Measurements from ENCODE around the gene SNX5.

The SNX5 gene

DNA sequence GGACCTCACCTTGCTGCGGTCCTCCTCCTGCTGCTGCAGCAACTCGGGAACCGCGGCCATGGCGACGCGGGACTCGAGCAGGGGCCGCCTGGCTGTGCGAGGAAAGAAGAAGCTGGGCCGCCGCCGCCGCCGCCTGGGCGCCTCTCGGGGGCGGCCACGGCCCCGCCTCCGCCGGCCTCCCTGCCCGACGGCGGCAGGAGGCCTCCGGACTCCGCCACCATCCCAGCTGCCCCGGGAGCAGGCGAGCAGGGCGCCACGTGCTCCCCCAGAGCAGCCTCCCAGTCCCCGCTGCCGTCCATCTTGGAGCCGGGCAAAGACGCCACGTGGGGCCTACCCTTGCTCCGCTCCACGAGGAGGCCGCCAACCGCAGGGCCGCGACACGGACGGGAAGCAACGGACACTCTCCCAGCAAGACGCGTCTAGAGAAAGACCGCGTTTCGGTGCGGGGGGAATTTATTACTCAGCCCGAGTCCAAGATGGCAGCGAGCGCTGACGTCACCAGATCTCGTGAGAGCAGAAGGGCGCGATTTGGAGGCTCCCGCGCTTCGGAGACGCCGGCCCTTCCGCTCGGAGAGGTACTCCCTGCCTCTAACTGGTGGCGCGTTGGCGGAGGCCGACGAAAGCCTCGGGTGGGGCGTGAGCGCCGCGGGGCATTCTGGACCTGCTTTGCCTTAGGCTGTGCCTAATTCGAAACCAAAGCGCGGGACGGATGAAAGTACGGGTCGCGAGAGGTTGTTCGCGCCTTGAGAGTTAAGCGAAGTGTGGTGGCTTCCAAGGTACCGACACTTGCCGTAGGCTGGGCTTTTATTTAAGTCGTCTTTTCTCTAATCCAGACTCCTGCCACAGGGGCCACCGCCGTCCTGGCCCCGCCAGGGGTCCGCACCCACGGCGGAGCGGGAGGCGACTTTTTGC lies at the start of gene SNX5, which contains the start of gene MGME1:
Gene SNX5, minus strand, starts transcription at position 429 of the 912 bp plus-strand sequence. Its CDS starts 369 bp downstream, at position 60.
Gene MGME1, plus strand, starts transcription at position 653 of the 912 bp plus-strand sequence. CDS start 842 bp downstream, outside the sequence.
- no peak for TF ChIP-seq Cebpa-rat (IDR thresholded peaks at IDR 0.05)
- Histone ChIP-seq H3K4me3 (peak within 1 kb of the TSS; percentile 87 to 99 (median 96)), H3K9me3 (replicated peaks in 1 of 11) (no peaks in the 10 kb centered on the region), H3K27ac (peak within 1 kb of the TSS; percentile 95 to 100 (median 99)), H3K27me3 (no peaks in the 10 kb centered on the region), H4K20me1 (peaks cover 3 to 47% (median 38%) of the 10 kb centered on the region in 11 experiments; a peak in 20 of 22 replicates), H3K4me2 (peak within 1 kb of the TSS; percentile 97 to 99 (median 98)), H3K36me3 (peaks cover 0 to 44% (median 28%) of the 10 kb centered on the region in 11 experiments; a peak in 16 of 22 replicates), H3K4me1 (peaks cover 43 to 55% (median 49%) of the 10 kb centered on the region in 10 experiments), H3K9ac (peak within 1 kb of the TSS; percentile 97 to 100 (median 99))

DNA sequence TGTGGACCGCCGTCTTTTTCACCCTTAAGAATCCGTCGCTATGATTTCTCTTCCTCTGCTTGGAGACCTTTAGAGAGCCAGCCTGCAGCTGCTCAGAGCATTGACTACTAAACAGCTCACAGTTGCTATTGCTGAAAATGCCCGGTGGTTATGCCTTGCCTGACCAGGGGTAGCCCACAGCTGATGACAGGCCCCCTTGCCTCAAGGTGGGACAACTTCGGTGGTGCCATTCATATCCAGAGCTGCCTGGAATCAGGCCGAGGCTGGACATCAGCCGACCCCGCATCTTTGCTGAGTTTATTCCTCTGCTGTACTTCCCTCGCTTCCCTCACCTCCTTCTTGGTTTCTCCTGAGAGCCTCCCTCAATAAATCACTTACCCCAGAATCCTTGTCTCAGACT lies 49.5 kb upstream of the SNX5 start:
- Histone ChIP-seq H3K27me3 (no peaks in the 10 kb centered on the region), H3K9ac (no peak overlapping the region), H3K9me3 (replicated peaks in 1 of 11) (peaks cover 0 to 24% (median 8%) of the 10 kb centered on the region in 11 experiments; a peak in 15 of 22 replicates), H3K27ac (no peak overlapping the region), H3K36me3 (no peaks in the 10 kb centered on the region), H3K4me1 (no peaks in the 10 kb centered on the region), H3K4me2 (no peak overlapping the region), H3K4me3 (no peak overlapping the region), H4K20me1 (no peaks in the 10 kb centered on the region)
- TF ChIP-seq Cebpa-rat (IDR thresholded peaks at IDR 0.05), result no peak

GRCh38 chr20:18016772-18017171 lies 48.2 kb upstream of the SNX5 start:
- Histone ChIP-seq H3K9me3 (replicated peaks in 1 of 11) (peaks cover 0 to 12% (median 0%) of the 10 kb centered on the region in 11 experiments; a peak in 5 of 22 replicates), H3K27me3 (no peaks in the 10 kb centered on the region), H3K9ac (no peak overlapping the region), H3K4me2 (no peak overlapping the region), H4K20me1 (no peaks in the 10 kb centered on the region), H3K36me3 (no peaks in the 10 kb centered on the region), H3K4me1 (no peaks in the 10 kb centered on the region), H3K27ac (no peak overlapping the region), H3K4me3 (no peak overlapping the region)
- TF ChIP-seq Cebpa-rat (IDR thresholded peaks at IDR 0.05), result no peak

DNA sequence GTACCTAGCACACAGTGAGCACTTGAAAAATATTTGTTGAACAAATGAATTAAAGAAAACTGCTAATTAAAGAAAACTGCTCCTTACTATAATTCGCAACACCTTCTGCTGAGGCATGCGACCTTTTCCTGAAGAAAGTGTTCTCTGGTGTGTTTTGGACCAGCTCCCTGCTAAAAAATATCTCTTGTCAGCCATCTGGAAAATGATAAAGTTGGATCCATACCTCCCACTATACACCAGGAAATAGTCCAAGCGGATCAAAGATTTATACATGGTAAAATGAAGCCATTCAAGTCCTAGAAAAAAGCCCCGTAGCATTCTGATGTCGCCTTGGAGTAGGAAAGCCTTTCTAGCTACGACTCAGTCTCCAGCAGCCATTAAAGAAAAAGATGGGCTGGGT lies 45.8 kb upstream of the SNX5 start:
- H4K20me1 ChIP-seq, result no peaks in the 10 kb centered on the region
- no peak overlapping the region for H3K27ac ChIP-seq
- H3K4me1 ChIP-seq, result no peaks in the 10 kb centered on the region
- no peaks in the 10 kb centered on the region for H3K9me3 ChIP-seq (replicated peaks in 1 of 11)
- no peak overlapping the region for H3K9ac ChIP-seq
- H3K4me2 ChIP-seq, result no peak overlapping the region
- no peaks in the 10 kb centered on the region for H3K27me3 ChIP-seq
- H3K4me3 ChIP-seq, result no peak overlapping the region
- H3K36me3 ChIP-seq, result no peaks in the 10 kb centered on the region
- no peak for TF ChIP-seq Cebpa-rat (IDR thresholded peaks at IDR 0.05)

- H3K9ac ChIP-seq, result no peak overlapping the region
- H3K4me2 ChIP-seq, result no peak overlapping the region
- H3K9me3 ChIP-seq (replicated peaks in 1 of 11), result no peaks in the 10 kb centered on the region
- TF ChIP-seq Cebpa-rat (IDR thresholded peaks at IDR 0.05), result no peak
- H4K20me1 ChIP-seq, result no peaks in the 10 kb centered on the region
- no peak overlapping the region for H3K27ac ChIP-seq
- H3K27me3 ChIP-seq, result no peaks in the 10 kb centered on the region
- H3K4me3 ChIP-seq, result no peak overlapping the region
- no peaks in the 10 kb centered on the region for H3K36me3 ChIP-seq
- no peaks in the 10 kb centered on the region for H3K4me1 ChIP-seq
Measured at GRCh38 chr20:18012901-18013300, 44.3 kb upstream of the SNX5 start.

- Histone ChIP-seq H3K27ac (no peak overlapping the region), H3K27me3 (no peaks in the 10 kb centered on the region), H3K9ac (no peak overlapping the region), H3K4me3 (no peak overlapping the region), H3K4me1 (no peaks in the 10 kb centered on the region), H3K4me2 (no peak overlapping the region), H3K9me3 (replicated peaks in 1 of 11) (no peaks in the 10 kb centered on the region), H4K20me1 (no peaks in the 10 kb centered on the region), H3K36me3 (no peaks in the 10 kb centered on the region)
- TF ChIP-seq Cebpa-rat (IDR thresholded peaks at IDR 0.05), result no peak
Measured at GRCh38 chr20:18011951-18012645, 43.5 kb upstream of the SNX5 start.

DNA sequence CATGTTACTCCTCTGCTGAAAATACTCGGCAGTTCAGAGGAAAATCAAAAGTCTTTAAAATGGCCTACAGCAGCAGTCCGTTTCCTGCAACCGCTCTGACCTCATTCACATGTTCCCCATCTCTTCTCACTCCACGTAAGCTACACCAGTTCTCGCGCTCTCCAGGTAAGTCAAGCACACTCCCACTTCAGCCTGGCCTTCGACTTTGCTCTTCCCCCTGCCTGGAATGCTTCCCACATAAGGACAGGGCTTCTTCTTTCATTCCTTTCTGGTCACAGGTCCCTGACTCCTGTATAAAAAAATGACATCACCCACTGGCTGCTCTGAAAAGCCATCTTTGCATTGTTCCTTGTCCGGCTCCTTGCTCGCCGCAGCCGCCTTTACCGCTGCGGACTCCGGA lies 42.9 kb upstream of the SNX5 start:
- Histone ChIP-seq H3K9me3 (replicated peaks in 1 of 11) (no peaks in the 10 kb centered on the region), H3K36me3 (no peaks in the 10 kb centered on the region), H3K4me1 (no peaks in the 10 kb centered on the region), H3K27ac (no peak overlapping the region), H4K20me1 (no peaks in the 10 kb centered on the region), H3K27me3 (no peaks in the 10 kb centered on the region), H3K9ac (no peak overlapping the region), H3K4me2 (no peak overlapping the region), H3K4me3 (no peak overlapping the region)
- no peak for TF ChIP-seq Cebpa-rat (IDR thresholded peaks at IDR 0.05)

DNA sequence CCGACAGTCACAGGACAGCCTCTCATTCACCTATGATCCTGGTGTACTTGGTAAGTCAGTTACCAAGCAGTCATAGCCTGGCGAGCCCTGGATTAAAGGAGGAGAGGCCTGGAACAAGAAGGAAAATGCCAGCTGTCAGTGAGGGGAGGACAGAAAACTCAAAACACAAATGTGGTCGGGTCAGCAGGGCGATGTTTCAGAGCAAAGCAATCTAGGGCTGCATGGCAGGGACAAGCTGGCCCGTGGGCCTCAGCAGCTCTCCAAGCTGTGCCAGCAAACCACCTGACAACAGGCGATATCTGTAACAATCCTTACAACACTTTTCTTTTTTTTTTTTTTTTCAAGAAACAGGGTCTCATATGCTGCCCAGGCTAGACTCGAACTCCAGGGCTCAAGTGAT lies 40.5 kb upstream of the SNX5 start:
- no peaks in the 10 kb centered on the region for H4K20me1 ChIP-seq
- no peak overlapping the region for H3K9ac ChIP-seq
- H3K4me1 ChIP-seq, result peaks cover 0 to 11% (median 2%) of the 10 kb centered on the region in 10 experiments; a peak in 4 of 20 replicates
- H3K4me3 ChIP-seq, result no peak overlapping the region
- H3K36me3 ChIP-seq, result no peaks in the 10 kb centered on the region
- TF ChIP-seq Cebpa-rat (IDR thresholded peaks at IDR 0.05), result no peak
- H3K4me2 ChIP-seq, result no peak overlapping the region
- no peaks in the 10 kb centered on the region for H3K27me3 ChIP-seq
- no peak overlapping the region for H3K27ac ChIP-seq
- no peaks in the 10 kb centered on the region for H3K9me3 ChIP-seq (replicated peaks in 1 of 11)

DNA sequence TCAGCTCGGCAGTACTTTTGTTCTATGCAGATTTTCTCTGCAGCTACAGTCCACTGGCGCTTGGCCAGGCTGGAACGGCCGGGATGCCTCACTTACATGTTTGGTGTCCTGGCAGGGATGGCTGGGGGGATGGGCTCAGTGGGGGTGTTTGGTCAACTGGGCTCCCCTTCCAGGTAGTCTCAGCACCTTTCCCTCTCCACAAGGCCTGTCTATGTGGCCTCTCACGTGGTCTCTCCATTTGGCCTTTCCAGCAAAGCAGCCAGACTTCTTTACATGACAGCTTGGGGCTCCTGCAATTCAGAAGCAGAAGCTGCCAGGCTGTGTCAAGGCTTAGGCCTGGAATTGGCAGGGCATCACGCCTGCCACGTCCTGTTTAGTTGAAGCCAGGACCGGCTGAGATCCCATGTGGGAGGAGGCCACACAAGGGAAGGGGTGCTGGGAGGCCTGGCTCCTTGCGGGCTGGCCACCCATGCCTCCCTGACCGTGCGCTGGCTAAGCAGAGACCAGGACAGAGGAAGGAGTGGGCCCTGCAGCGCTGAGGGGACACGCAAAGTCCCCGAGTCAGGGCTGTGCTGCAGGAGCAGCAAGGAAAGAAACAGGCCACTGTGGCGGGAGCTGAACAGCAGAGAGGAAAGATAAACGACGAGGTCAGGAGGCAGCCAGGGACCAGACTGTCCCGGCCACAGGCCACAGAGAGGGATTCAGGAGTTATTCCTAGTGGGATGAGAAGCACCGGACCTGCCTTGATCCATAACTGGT lies 39.1 kb upstream of the SNX5 start:
- no peaks in the 10 kb centered on the region for H3K9me3 ChIP-seq (replicated peaks in 1 of 11)
- no peak overlapping the region for H3K27ac ChIP-seq
- peaks cover 0 to 21% (median 8%) of the 10 kb centered on the region in 10 experiments; a peak in 11 of 20 replicates for H3K4me1 ChIP-seq
- TF ChIP-seq Cebpa-rat (IDR thresholded peaks at IDR 0.05), result no peak
- H3K4me2 ChIP-seq, result no peak overlapping the region
- no peaks in the 10 kb centered on the region for H3K36me3 ChIP-seq
- no peaks in the 10 kb centered on the region for H4K20me1 ChIP-seq
- H3K9ac ChIP-seq, result no peak overlapping the region
- no peaks in the 10 kb centered on the region for H3K27me3 ChIP-seq
- H3K4me3 ChIP-seq, result no peak overlapping the region
